H1 (cell line): ENCODE data around the gene CRB2. TPM values are rescaled to one million over a fixed set of nuclear protein-coding genes. Genes with fewer than 3 reads are reported as not detected.

Source experiments
- CEBPB ChIP-seq: IDR thresholded peaks from 2 replicates; pipeline ENCODE4 v1.6.1; 2012; ENCODE audit warnings: low read depth, low read length
- CHD1 ChIP-seq: IDR thresholded peaks from 2 replicates; pipeline ENCODE4 v1.6.1; 2012; ENCODE audit warnings: low read depth, low read length, improper control_type of control experiment
- E2F6 ChIP-seq: IDR thresholded peaks from 2 replicates; pipeline ENCODE4 v1.6.1; 2012; ENCODE audit warnings: inconsistent platforms
- GTF2F1 ChIP-seq: IDR thresholded peaks from 2 replicates; pipeline ENCODE4 v1.6.1; 2012; ENCODE audit warnings: low read depth, low read length, improper control_type of control experiment, borderline replicate concordance
- HDAC6 ChIP-seq: IDR thresholded peaks from one replicate; pipeline ENCODE4 v1.7.1; 2012; ENCODE audit warnings: low read depth, mild to moderate bottlenecking, inconsistent platforms, low read length, moderate library complexity
- KDM4A ChIP-seq: IDR thresholded peaks from one replicate; pipeline ENCODE4 v1.7.1; 2012; ENCODE audit warnings: low read depth, mild to moderate bottlenecking, moderate library complexity, low read length, inconsistent platforms; ENCODE audit not compliant: severe bottlenecking
- RNF2 ChIP-seq: fragments of 200-900, 300-1000 bp; sonication (generic); IDR thresholded peaks from 2 replicates; pipeline ENCODE4 v1.7.1; 2016; ENCODE audit warnings: borderline replicate concordance, low read depth, mild to moderate bottlenecking, antibody characterized with exemption, low read length; ENCODE audit not compliant: poor library complexity, severe bottlenecking; ENCODE audit errors: missing control alignments
- SAP30 ChIP-seq: fragments of 300-600 bp; sonication (generic); IDR thresholded peaks from 2 replicates; pipeline ENCODE4 v1.7.1; 2012; ENCODE audit warnings: low read length, moderate library complexity, mild to moderate bottlenecking, inconsistent platforms; ENCODE audit not compliant: insufficient read depth, insufficient replicate concordance
- YY1 ChIP-seq: IDR thresholded peaks from 2 replicates; pipeline ENCODE4 v1.6.1; 2011; ENCODE audit warnings: low read depth, mild to moderate bottlenecking, low read length
- polyA plus RNA-seq, 7 experiments: library from polyadenylated mRNA; depleted of rRNA in 3 of 7; stranded (reverse) in 5 of 7; unstranded in 2 of 7; fragments of >200 nt in 5 of 7; fragments of 200-250 nt in 2 of 7; gene quantifications; 1 replicate in 5 of 7; 2 replicates in 1 of 7; 4 replicates in 1 of 7; pipeline versions ENCODE4 v1.2.1 to v1.2.3, GENCODE V29; 2011 to 2013; ENCODE audit warnings: missing spikeins in 2 of 7, mixed read lengths in 2 of 7
- total RNA-seq: library from RNA; stranded (reverse); fragmentation: NEBNext Ultra II Directional; extraction: Animal tissue kit (Norgen Biotek cat#: 25700); gene quantifications from 2 replicates; pipeline ENCODE4 v1.2.1, GENCODE V29; 2021

The CRB2 gene
- total and polyA plus RNA-seq, 2 of the 8 experiments (the other 6 are each of a cell fraction or from before 2014, with no cell fraction given), result 4.0 to 8.4 TPM

DNA sequence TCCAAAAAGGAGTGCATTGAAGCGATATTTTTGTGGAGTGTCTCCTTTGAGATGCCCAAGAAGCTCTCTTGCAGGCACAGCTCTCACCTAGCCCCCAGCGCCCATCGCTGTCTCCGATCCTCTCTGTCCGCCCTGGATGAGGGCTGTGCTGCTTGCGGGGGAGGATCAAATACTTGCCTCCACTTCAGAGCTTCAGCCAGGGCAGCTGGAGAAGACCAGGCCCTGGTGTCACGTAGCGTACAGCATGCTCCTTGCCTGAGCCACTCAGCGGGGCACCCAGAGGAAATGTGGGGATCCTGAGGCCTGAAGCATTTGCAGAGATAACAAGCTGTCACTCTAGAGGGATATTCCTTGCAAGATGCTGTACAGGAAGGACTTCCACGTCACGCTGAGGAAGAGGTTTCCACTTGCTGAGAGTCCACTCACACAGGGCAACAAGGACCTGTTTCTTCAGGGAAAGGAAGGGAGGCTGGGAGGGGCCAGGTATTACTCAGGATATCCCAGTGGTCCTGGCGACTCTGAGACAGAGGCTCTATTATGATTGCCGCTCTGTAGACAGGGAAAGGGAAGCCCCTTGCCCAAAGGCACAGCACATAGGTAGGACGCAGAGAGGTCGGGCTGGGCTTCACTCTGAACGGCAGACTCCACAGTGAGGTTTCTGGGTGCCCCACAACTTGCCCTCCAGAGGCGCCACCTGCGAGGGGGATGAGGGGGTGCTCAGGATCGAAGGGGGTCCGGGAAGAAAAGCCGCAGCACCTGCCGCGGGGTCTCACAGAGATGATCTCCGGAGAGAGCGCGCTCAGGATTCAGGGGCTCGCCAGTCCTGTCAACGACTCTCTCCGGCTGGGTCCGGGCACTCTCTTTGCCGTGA lies 64.0 kb downstream of the CRB2 start (continued):
- TF ChIP-seq CEBPB, result no peak
- TF ChIP-seq YY1, result no peak
- no peak for TF ChIP-seq CHD1
- no peak for TF ChIP-seq E2F6
- TF ChIP-seq KDM4A, result no peak
- no peak for TF ChIP-seq HDAC6
- TF ChIP-seq RNF2, result no peak
- no peak for TF ChIP-seq SAP30
- no peak for TF ChIP-seq GTF2F1
